GM12864 (cell line): ENCODE data around the gene APBB2.

Source experiments
- DNase-seq: peaks from one replicate; pipeline ENCODE4 v3.0.0-alpha.2; 2011; ENCODE audit warnings: low read depth
- H3K4me3 ChIP-seq: 2 replicates; pipeline ENCODE4 v1.5.1; 2011; ENCODE audit warnings: mild to moderate bottlenecking, low read depth, low read length, control low read depth
- CTCF ChIP-seq: IDR thresholded peaks from 2 replicates; pipeline ENCODE4 v1.5.1; 2011; ENCODE audit warnings: low read depth, mild to moderate bottlenecking, moderate library complexity, low read length, control low read depth, inconsistent platforms; ENCODE audit errors: missing control alignments

Gene APBB2

GRCh38 chr4:40874331-40874730 lies 340.0 kb downstream of the APBB2 start:
- no peak overlapping the region for H3K4me3 ChIP-seq
- no peak for TF ChIP-seq CTCF
- DNase-seq: no peak

GRCh38 chr4:40871695-40872250 lies 342.6 kb downstream of the APBB2 start:
- no peak overlapping the region for H3K4me3 ChIP-seq
- no peak for DNase-seq
- TF ChIP-seq CTCF: no peak

- no peak overlapping the region for H3K4me3 ChIP-seq
- no peak for DNase-seq
- no peak for TF ChIP-seq CTCF
Measured at GRCh38 chr4:40870150-40870549, 344.2 kb downstream of the APBB2 start.

GRCh38 chr4:40865696-40866095 lies 348.6 kb downstream of the APBB2 start:
- TF ChIP-seq CTCF: no peak
- DNase-seq: no peak

GRCh38 chr4:40864531-40864930 lies 349.8 kb downstream of the APBB2 start:
- TF ChIP-seq CTCF: no peak
- DNase-seq: no peak
- no peak overlapping the region for H3K4me3 ChIP-seq

More at GRCh38 chr4:40865696-40866095, 348.6 kb downstream of the APBB2 start:
- no peak overlapping the region for H3K4me3 ChIP-seq

GRCh38 chr4:40858962-40859361 lies 355.4 kb downstream of the APBB2 start:
- DNase-seq: no peak
- H3K4me3 ChIP-seq: no peak overlapping the region
- no peak for TF ChIP-seq CTCF

- no peak for DNase-seq
- H3K4me3 ChIP-seq: no peak overlapping the region
- no peak for TF ChIP-seq CTCF
Measured at GRCh38 chr4:40857956-40858355, 356.4 kb downstream of the APBB2 start.
